Fibroblast of pulmonary artery (primary cell): ENCODE measurements around the gene CHD6.

ENCODE experiments used
- DNase-seq: peaks from one replicate; pipeline ENCODE4 v3.0.0-alpha.2; 2010; ENCODE audit warnings: low read depth
- H3K4me3 ChIP-seq: replicated peaks from 2 replicates; pipeline ENCODE4 v1.5.1; 2011; ENCODE audit warnings: low read depth, mild to moderate bottlenecking, control low read depth, low read length, moderate library complexity
- TF ChIP-seq, protein P1 (sequence below): IDR thresholded peaks from 2 replicates; pipeline ENCODE4 v1.5.1; 2011; ENCODE audit warnings: mild to moderate bottlenecking, control low read depth, low read length, inconsistent platforms; ENCODE audit errors: missing control alignments

CHD6 gene

DNA sequence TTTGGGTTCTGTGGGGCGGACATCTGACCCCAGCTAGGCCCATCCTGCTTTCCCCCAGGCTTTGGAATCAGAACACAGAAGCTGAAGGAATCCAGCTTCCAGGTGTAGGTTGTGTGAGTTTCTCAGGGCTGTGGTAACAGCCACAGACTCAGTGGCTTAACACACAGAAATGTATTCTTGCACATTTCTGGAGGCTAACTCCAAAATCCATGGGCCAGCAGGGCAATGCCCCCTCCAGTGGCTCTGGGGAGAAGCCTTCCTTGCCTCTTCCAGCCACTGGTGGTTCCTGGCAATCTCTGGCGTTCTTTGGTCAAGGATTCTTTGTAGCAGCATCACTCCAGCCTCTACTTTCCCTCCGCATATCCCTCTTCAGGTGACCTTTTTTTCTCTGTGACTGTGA is 250.2 kb downstream of the CHD6 start:
- DNase-seq: no peak
- H3K4me3 ChIP-seq: no peak overlapping the region
- TF ChIP-seq, protein P1, sequence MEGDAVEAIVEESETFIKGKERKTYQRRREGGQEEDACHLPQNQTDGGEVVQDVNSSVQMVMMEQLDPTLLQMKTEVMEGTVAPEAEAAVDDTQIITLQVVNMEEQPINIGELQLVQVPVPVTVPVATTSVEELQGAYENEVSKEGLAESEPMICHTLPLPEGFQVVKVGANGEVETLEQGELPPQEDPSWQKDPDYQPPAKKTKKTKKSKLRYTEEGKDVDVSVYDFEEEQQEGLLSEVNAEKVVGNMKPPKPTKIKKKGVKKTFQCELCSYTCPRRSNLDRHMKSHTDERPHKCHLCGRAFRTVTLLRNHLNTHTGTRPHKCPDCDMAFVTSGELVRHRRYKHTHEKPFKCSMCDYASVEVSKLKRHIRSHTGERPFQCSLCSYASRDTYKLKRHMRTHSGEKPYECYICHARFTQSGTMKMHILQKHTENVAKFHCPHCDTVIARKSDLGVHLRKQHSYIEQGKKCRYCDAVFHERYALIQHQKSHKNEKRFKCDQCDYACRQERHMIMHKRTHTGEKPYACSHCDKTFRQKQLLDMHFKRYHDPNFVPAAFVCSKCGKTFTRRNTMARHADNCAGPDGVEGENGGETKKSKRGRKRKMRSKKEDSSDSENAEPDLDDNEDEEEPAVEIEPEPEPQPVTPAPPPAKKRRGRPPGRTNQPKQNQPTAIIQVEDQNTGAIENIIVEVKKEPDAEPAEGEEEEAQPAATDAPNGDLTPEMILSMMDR: no peak

DNA sequence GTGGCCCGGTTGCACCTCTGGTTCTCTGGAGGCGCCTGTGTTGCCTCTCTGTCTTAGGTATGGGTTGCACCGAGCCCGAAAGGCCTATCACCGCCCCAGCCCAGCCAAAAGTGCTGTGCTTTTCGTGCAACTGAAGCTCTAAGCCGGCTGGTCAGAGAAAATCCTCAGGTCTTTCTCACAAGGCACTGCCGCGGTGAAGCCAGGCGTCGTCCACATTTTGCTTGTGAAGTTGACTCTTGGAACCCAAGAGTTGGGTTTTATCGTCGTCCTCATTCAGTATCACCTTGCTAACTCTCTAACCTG is 250.8 kb downstream of the CHD6 start:
- H3K4me3 ChIP-seq: no peak overlapping the region
- no peak for DNase-seq
- TF ChIP-seq, protein P1: no peak

DNA sequence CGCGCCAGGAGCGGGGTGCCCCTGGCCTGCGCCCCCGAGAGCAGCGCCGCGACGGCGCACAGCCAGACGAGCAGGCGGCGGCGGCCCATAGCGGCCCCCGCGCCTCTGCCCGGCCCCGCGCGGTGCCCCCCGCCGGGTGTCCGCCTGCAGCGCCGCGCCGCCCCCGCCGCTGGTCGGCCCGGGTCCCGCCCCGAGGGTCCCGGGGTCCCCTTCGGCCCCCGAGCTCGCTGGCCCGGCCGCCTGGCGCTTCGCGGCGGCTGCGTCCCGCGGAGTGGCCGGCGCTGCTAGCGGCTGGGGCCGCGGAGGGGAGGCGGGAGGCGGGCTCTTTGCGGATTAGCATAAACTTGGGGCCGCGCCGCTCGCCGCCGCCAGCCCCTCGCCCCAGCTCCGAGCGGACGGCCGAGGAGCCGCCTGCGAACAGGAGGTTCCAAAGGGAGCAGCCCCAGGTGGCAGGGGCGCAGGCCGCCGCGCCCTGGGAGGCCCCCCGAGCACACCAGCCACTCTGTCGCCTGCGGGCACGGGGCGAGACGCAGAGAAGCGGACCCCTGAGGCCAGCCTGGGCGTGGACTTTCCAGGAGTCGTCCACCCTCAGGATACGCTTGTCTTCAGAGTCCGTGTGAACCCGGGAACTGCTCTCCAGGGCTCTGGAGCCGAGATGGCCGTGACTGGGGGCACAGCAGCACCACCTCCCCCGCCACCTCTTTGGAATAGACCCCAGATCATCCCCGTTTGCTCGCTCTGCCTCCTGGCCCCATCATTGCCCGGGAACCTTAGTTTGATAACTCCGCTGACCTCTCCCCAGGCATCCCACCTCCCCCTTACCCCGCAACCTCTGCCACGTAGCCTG is 251.4 kb downstream of the CHD6 start, which contains the start of gene EMILIN3:
Gene EMILIN3, minus strand, starts transcription at position 273 of the 847 bp plus-strand sequence. Its CDS starts 184 bp downstream, at position 89.
- no peak within 1 kb of the TSS for H3K4me3 ChIP-seq

DNA sequence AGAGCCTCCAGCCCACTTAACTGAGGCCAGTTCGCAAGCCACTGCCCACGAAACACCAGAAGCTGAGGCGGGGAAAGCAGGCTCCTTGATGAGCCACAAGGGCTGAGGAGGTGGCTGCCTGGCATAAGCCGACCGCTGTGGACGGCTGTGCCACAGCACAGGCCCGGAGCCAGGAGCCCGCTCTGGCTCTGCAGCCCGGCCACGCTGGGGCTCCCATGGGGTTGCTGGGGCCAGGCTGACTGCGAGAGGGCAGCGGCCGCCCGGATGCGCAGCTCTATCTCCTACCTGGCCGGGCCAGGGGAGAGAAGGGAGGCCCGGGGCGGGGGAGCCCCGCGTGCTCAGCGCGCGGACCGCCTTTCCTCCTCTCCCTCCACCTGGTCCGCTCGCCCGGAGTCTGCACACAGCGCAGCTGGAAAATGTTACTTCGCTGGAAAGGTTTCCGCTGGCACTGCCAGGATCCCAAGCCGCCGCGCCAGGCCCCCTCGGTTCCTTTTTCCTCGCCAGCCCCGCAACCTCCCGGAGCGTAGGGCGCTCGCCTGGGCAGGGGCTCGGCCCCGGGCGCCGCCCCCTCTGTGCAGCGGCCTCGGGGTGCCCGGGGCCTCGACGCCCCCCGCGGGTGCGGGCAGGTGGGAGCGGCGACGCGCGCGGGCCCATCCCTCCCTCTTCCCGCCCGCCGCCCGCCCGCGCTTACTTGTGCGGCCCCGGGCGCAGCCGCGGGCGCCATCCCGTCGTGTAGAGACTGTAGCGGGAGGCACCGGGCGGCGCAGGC is 252.2 kb downstream of the CHD6 start:
- TF ChIP-seq, protein P1: no peak
- no peak for DNase-seq

More for the DNA sequence above, 251.4 kb downstream of the CHD6 start, which contains the start of gene EMILIN3:
- DNase-seq: no peak
- TF ChIP-seq, protein P1: no peak

DNA sequence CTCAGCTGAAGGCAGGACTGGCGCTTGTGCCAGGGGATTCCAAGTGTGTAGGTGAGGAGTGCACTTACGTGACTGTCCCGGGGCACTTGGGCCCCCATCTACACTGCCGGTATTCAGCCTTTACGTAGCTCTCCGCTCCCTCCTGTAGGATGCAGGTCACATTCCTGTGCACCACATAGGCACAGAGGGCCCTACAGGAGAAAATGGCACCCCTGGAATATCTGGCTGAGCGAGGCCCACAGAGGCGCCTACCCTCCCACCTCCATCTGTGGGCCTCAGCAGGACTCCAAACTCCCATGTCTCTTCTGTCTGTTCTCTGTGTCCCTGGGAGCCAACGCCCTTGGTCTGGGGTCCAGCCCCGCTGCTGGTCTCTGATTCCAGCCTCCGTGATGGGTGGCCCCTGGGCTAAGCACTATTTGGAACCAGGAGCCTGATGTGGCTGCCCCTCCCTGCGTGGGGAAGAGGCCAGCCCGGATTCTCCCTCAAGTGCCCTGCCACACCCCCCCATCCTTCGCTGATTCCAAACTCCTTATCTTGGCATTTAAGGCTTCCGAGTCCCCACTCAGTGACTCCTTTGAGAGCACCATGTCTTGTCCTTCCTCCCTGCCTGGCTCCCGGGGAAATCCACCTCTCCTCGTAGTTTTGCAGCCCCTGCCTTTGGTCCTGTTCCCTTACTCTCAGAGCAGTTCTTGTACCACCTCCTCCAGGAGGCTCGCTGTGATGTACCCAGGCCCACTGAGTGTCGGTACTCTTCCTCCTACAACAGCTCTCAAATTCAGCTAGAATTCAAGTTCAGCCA is 253.0 kb downstream of the CHD6 start:
- H3K4me3 ChIP-seq: no peak overlapping the region
- no peak for DNase-seq
- TF ChIP-seq, protein P1: no peak

More for the DNA sequence above, 252.2 kb downstream of the CHD6 start:
- no peak overlapping the region for H3K4me3 ChIP-seq

DNA sequence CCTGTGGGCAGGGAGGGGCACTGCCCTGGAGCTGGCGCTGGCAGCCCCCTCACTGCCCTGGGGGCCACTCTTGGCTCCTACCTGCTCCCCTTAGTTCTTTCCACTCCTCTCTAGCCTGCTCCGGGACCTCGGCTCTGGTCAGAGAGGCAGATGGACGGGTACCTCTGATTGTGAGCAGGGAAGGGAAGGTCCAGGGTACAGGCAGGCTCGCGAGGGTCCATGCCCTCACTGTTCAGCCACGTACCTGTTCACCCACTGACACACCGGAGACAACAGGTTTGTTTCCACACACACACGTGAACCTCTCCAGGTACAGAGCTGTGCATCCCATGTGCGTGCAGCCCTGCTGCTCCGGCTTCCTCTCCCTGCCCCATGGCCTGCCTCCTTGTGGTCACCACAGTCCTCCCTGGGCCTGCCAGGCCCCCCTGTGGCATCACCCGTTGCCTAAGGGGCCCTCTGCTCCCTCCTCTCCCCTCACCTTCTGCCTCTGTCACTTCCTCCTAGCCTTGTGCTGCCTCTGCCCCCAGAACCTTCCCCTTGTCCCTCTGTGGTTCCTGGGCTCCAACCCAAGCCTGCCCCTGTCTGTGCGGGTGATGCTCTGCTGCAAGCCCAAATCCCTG is 253.8 kb downstream of the CHD6 start:
- DNase-seq: no peak
- TF ChIP-seq, protein P1: no peak
- H3K4me3 ChIP-seq: no peak overlapping the region
